HG03442 (cell line): ENCODE measurements around the gene ACER3.
"Not testable (repeated sequence)": the region's sequence is repeated elsewhere in the genome, so short reads cannot be mapped to it uniquely, and the experiment has no call there.

Experiments used
- ATAC-seq: cut with Tn5 transposase; IDR thresholded peaks from one replicate; pipeline ENCODE4 v1.9.1; 2021; ENCODE audit warnings: mild to moderate bottlenecking, moderate library complexity; ENCODE audit not compliant: unreplicated experiment

Gene ACER3

DNA sequence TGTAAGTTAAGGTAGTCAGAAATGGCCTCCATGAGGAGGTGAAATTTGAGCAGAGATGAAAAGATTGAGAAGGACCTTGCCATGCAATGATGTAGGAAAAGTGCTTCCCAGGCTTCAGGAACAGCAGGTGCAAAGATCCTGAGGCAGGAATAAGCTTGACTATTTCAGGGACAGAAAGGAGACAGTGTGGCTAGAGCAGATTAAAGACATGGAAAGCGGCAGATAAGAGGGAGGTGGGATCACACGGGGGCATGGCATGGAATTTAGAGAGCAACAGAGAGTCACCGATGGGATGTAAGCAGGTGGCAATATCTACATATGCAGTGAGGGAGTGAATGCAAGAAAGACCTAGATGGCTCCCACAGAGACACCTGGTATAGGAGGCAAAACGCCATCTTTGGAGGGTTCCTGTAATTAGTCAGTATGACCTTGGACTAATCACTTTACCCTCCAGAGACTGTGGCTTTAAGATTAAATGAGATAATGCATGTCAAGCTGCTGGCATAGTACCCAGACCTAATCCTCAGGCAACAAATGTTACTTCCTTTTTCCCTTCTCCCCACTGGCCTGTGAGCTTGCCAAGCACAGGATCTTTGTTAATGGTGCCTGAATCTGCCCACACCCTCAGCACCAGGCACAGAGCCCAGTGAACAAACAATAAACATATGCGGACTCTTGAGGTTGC lies 24.6 kb upstream of the ACER3 start:
- ATAC-seq = no peak

DNA sequence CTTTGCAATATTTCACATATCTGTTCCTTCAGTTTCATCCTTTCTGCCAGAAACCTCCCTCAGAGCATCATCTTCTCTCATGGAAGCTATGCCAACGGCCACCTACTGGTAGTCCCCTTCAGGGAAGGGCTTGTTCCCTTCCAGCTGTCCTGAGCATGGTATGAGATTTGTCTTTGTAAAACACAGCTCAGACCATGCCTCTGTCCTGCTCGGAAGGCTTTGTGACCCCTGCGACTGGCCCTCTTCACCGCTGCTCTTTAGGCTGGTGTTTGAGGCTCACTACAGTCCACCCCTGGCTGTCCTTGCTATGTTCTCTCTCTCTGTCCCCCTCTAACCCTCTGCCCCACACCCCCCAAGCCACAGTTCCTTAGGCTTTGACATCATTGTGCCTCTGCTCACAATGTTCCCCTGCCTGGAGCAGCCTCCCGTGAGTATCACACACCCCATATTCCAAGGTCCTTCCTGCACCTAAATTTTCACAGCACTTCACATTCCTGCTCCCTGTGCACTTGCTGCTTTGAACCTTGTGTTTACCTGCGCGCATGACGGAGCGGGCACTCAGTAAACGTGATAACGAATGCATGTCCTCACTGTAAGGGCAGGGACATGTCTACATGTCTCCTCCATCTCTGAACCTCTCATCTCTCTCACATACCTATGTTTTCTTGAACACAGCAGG lies 24.0 kb upstream of the ACER3 start:
- no peak for ATAC-seq

DNA sequence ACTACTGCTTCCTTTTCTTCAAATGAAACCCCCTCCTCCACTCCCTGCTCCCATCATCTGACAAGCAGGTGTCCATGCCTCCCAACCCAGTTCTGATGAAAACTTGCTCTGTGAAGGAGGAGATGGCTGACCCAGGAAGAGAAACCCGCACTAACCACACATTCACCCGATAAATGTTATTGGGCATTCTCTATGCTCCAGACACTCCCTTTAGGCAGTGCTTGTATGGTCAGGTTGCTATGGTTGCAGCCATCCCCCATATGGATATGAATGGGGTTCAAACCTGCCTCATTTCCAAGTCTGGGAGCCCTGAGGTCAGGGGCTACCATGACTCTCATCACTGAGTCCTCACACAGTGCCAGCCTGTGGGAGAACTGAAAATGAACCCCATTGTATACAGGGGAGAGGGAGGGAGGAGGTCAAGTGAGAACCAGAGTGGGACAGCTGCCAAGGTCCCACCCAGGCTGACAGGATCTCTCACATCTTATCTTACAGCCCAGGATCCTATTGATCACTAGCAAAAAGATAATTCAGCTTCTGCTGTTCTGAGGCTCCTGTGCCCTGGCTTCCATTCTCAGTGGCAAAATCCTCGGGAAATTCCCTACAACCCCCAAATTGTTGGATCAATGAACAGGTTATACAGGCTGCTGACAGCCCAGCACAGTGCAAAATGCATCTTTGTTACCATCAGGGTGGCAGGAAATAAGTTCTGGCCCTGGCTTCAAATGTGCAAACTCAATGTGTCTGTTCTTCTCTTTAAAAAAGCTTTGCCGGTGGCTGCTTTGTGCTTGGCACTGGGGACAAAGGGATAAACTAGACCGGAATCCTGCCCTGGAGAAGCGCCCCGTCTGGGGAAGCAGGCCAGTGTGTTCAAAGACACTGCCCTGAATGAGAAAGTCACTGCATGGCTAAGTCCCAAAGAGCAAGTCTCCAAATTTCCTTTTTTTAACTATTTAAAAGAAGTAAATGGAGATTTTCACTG lies 22.7 kb upstream of the ACER3 start:
- no peak for ATAC-seq

DNA sequence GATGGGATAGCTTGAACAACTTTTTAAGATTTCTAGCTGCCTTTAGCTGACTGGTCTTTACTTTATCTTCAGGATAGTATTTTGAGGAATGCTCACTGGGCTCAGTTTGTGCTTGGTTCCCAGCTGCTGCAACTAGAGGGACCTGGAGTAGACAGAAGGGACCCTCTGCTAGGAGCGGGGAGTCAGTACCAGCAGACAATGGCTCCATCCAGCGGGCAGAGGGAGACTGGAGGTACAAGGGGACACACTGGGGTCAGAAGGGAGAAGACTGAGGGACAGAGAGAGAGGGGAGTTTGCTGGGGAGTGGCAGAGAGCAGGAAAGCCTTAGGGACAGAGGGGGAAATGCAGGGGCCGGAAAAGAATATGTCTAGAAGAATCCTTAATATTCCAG lies 22.0 kb upstream of the ACER3 start:
- no peak for ATAC-seq

DNA sequence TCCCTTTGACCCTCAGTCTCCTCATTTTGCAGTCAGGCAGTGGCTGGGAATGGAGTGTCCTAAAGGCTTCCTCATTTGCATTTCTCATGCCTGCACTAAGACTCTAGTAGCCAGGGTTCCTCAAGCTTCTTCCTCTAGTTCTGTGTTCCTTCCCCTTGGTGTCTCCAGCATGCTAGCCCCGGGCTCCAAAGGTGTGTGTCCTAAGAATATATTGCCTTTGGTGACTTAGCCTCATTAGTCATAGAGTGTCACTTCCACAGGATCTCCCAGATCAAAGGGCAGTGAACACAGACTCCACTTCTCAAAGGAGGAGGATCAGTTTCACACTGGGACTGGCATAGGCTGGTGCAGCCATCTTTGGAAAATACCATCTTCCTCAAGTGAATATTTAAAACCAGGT lies 21.4 kb upstream of the ACER3 start:
- no peak for ATAC-seq

DNA sequence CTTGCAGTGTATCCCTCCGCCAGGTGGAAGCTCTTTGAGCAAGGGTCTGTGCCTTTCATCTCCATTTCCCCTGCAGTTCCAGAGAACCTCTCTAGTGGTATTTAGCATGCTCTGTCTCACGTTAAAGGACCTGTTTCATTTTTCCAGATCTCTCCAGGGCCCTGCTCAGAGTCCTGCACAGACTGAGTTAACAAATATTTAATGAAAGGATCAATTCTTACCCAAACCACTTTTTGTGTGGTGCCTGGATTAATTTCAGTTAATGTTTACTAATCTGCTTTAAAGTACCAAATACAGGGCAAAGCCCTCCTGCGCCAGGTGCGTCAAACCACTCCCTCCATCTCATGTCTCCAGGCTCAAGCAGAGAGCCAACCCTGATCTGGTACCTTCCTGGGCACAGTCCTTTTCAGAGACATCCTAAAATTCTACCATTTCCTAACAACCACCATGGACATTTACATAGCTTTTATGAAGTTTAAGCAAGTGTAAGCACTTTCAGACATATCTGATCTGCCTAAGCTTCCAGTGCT lies 18.7 kb upstream of the ACER3 start:
- no peak for ATAC-seq

DNA sequence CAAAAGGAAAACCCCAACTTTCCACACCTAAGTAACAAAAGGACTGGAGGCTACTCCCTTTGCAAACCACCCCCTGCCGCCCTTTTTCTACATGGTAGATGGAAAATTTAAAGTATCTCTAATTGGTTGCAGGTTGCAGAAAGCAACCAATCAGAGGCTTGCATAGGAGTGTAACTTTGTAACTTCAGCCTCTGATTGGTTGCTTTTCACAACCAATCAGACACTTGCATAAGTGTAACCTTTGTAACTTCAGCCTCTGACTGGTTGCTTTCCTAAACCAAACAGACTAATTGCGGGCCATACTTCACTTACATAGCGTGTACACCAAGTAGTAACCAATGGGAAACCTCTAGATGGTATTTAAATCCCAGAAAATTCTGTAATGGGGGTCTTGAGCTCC lies 16.8 kb upstream of the ACER3 start:
- no peak for ATAC-seq

DNA sequence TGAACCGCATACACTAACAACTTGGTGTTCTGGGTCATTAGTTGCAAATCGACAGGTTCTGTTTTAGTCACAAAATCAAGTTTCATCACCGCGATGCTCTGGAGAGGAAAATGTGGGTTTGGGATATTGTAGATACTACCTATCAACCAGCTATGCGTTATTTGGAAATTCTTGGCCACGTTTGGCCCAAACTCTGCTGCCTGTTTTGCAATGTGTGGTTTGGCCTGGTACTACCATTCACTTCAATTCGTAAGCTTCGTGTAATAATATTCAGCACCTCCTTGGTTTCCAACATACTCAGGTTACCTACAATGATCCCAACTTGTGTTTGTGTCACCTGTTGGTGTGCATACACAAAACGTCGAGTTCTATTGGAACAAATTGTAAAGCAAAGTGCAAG lies 16.2 kb upstream of the ACER3 start:
- no peak for ATAC-seq

DNA sequence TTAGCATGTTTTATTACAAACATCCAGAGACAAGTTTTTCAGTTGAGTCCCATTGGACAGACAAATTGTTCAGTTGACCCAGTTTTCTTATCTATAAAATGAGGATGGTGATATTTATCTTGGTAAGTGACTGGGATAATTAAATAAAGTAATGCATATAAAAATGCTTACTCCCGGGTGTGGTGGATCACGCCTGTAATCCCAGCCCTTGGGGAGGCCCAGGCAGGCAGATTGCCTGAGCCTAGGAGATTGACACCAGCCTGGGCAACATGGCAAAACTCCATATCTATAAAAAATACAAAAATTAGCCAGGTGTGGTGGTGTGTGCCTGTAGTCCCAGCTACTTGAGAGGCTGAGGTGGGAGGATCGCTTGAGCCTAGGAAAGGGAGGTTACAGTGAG lies 15.6 kb upstream of the ACER3 start:
- ATAC-seq = no peak

DNA sequence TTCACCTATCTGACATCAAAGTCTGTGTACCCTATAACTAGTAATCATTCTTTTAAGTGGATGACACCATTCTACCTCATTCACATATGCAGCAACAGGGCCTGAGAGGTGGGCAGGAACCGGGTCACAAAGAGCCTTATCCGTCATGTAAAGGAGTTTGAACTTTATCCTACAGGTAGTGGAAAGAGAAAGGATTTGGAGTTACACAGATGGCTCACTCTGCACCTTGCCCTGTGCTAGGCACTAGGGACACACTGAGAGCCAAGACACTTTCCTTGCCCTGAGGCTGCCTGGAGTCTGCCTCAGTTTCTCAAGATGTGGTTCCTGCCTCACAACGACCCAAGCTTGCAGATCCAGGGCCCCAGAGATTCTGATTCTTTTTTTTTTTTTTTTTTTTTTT lies 14.3 kb upstream of the ACER3 start:
- ATAC-seq = no peak

DNA sequence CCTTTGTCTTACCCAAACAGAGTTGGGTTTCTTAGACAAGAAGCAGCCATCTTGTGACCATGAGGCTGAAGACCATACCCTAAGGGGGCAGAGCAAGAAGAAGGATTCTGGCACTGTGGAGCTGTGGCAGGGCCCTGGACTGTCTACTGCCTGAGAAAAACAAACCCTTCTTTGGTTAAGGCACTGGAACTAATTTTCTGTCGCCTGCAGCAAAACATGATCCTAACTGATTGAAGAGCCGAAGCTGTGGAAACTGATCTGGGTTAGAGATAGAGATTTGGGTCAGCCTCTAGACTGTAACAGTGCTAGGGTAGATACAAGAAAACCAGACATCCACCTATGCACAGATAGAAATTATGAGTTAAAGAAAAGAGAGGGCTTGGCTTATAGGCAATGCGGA lies 11.3 kb upstream of the ACER3 start:
- ATAC-seq = no peak

DNA sequence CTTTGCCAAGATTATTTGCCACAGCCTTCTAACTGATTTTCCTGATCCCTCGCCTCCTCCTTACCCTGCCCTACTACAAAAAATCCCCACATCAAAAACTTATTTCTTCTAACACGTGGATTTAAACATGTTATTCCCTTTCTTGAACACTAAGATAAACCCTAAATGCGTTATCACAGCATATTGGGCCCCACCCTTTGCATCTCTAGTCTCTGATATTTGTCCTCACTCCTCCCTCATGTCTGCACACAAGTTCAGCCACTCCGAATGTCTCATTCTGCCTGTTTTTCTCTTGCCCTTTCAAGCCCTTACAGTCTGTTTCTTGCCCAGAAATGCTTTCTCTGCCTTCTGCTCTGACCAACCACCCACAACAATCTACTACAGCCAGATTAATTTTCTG lies 10.6 kb upstream of the ACER3 start:
- no peak for ATAC-seq

DNA sequence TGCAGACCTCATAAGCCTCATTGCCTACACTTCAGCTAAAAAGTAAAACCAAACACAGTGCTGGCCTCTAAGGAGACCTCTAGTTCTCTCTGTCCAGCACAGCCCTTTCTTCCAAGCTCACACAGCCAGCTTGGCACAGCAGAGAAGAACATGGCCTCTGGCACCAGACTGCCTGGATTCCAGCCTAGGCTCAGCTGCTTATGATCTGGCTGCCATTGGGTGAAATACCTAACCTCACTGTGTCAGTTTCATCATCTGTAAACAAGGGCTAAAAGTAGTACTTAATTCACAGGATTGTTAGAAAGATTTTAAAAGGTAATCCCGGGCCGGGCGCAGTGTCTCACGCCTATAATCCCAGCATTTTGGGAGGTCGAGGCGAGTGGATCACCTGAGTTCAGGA lies 9.9 kb upstream of the ACER3 start:
- ATAC-seq = no peak

DNA sequence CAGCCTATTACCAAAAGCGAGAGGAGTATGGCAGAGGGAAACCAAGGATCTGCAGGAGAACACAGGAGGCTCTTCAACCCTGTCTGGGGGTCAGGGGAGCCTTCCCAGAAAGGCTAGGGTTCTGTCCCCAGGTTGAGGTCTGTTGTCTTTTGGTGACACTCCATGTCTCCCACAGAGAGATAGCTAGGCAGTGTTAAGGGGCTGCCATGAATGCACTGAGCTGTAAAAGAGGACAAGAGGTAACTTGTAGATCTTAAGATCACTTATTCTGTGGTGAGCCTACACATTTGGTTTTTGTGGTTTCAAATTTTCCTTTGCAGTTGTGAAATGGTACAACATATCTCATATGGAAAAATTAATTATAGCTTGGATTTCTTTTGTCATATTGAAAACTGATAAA lies 6.0 kb upstream of the ACER3 start:
- no peak for ATAC-seq

DNA sequence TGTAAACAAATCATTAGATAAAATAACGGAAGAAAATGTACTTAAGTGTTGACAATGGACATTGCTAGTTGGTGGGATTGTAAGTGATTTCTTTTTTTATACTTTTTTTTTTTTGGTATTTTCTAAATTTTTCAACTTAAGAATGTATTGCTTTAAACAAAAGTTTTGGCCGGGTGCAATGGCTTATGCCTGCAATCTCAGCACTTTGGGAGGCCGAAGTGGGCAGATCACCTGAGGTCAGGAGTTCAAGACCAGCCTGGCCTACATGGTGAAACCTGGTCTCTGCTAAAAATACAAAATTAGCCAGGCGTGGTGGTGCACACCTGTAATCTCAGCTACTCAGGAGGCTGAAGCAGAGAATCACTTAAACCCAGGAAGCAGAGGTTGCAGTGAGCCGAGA lies 5.0 kb upstream of the ACER3 start:
- not testable (repeated sequence) for ATAC-seq

DNA sequence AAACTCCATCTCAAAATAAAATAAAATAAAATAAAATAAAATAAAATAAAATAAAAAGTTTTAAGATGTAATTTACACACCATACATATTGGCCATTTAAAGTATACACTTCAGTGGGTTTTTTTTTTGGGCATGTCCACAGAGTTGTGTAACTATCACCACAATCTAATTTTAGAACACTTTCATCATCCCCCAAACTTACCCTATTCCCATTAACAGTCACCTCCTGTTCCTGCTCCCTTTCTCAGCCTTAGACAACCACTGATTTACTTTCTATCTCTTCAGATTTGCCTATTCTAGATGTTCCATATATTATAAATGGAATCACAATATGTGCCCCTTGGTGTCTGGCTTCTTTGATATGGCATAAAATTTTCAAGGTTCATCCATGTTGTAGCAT lies 4.6 kb upstream of the ACER3 start:
- ATAC-seq = no peak

DNA sequence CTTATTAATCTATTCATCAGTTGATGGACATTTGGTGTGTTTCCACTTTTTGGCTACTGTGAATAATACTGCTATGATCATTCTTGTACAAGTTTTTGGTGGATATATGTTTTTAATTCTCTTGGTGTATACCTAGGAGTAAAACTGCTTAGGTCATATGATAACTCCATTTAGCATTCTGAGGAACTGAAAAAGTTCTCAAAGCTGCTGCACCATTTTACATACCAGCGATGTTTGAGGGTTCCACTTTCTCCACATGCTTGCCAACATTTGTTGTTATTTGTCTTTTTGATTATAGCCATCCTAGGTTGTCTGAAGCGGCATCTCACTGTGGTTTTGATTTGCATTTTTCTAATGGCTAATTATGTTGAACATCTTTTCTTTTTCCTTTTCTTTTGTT lies 4.1 kb upstream of the ACER3 start:
- ATAC-seq = no peak

DNA sequence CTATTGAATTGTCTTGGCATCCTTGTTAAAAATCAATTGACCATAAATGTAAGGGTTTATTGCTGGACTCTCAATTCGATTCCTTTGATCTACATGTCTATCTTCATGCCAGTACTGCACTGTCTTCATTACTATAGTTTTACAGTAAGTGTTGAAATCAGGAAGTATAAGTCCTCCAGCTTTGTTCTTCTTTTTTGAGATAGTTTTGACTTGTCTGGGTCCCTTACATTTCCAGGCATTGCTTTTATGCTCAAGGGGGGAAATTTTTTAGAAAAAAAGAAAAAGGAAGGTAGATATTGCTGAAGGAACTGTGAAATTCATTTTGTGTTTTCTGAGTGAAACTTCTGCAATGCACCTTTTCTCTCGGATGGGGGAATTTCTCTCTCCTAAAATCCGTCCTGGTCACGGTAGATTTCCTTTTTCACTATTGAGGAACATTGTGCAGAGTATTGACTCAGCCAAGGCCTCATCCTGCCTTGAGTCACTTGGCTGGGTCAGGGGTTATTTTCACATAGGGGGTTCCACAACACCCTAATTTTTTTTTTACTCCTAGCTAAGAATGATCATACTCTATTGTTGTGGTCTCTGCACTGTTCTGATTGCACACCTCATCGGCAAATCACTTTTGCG lies 2.8 kb upstream of the ACER3 start:
- no peak for ATAC-seq

DNA sequence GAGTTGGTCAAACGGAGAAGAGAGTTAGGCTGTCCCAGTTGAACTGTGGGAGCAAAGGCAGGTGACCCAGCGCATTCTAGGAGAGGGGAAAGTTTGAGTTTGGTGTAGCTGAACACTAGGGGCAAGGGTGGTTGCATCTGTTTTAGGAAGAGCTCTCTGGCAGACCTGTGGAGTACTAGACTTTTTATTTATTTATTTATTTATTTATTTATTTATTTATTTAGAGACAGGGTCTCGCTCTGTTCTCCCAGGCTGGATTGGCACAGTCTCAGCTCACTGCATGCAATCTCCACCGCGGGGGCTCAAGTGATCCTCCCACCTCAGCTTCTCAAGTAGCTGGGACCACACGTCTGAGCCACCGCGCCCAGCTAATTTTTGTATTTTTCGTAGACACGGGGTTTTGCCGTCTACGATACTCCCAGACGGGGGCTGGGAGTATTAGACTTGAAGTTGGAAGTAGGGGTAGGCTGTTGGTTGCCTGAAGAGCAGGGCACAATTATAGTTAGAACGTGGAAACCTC lies 950 bp upstream of the ACER3 start:
- ATAC-seq = no peak

DNA sequence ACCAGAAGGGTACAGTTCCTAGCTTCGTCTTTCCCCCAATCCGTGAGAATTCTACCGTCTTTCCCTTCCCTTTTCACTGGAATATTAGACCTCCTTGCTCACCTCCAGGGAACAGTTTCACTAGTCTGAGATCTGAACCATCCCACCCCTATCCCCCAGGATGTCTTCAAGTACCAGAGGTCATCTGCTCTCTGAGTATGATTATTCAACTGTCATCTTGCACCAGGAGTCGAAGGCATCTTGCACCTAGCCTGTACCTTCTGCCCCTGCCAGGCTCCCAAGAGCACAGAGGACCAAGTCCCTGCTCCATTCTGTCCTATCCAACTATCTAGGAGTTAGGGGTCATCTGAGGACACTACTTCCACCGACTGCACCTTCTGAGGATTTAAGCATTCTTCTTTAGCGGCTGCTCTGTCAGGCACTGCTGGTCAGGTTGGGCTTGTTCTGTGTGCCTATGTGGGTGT lies 804 bp downstream of the ACER3 start:
- no peak for ATAC-seq

DNA sequence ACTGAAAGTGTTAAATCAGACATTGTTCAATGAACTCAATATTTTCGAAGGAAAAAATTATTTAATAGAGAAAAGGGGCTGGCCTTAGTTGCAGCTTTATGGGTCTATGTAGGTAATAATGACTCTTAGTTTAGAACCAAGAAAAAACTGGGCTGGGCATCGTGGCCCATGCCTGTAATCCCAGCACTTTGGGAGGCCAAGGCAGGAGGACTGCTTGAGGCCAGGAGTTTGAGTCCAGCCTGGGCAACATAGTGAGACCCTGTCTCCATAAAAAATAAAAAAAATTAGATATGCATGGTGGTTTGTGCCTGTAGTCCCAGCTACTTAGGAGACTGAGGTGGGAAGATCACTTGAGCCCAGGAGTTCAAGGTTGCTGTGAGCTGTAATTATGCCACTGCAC lies 2.1 kb downstream of the ACER3 start:
- not testable (repeated sequence) for ATAC-seq
